Hepatocyte (in vitro differentiated cells): Measurements from ENCODE around the gene TMEM184B.

ENCODE experiments used
- EZH2 ChIP-seq: fragments of 200-600 bp; sonication (generic); IDR thresholded peaks from 2 replicates; pipeline ENCODE4 v1.6.1; 2016; ENCODE audit warnings: antibody characterized with exemption, mild to moderate bottlenecking, borderline replicate concordance
- EZH2phosphoT487 ChIP-seq: fragments of 200-600 bp; sonication (generic); IDR thresholded peaks from one replicate; pipeline ENCODE4 v1.6.1; 2018; ENCODE audit warnings: antibody characterized with exemption, mild to moderate bottlenecking, low read depth, moderate library complexity; ENCODE audit not compliant: unreplicated experiment, severe bottlenecking
- TF ChIP-seq, protein P1 (sequence below): fragments of 200-600 bp; sonication (generic); IDR thresholded peaks from 2 replicates; pipeline ENCODE4 v1.5.1; 2016; ENCODE audit warnings: antibody characterized with exemption, mild to moderate bottlenecking; ENCODE audit not compliant: poor library complexity

DNA sequence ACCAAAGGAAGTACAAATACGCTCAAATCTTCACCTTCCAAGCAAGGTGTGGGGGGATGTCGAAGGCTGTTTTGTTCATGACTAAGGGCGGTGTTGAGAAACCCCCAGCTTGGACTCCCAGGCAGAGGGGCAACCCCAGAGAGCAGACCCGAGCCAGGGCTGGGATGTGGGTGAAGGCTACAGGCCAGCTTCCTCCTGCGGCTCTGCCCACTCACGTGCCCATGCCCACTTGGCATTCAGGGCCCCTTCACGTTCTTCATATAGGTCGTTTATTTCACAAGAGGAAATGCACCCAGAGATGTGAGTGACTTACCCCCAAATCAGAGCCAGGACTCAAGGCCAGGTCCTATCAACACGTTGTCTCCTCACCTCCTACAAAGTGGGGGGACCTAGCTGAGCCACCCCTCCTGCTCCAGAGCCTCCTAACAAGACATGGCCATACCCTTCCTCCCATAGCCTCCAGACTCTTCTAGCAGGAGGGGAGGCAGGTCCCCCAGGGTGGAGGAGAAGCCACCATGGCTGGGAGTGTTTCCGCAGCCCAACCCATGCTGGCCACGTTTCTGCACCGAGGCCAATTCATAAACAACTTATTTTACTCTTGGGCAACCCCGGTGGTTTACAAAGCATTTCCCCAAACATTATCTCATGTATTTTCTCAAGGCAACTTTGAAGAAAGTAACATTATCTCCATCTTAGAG lies 22.0 kb downstream of the TMEM184B start:
- TF ChIP-seq, protein P1, sequence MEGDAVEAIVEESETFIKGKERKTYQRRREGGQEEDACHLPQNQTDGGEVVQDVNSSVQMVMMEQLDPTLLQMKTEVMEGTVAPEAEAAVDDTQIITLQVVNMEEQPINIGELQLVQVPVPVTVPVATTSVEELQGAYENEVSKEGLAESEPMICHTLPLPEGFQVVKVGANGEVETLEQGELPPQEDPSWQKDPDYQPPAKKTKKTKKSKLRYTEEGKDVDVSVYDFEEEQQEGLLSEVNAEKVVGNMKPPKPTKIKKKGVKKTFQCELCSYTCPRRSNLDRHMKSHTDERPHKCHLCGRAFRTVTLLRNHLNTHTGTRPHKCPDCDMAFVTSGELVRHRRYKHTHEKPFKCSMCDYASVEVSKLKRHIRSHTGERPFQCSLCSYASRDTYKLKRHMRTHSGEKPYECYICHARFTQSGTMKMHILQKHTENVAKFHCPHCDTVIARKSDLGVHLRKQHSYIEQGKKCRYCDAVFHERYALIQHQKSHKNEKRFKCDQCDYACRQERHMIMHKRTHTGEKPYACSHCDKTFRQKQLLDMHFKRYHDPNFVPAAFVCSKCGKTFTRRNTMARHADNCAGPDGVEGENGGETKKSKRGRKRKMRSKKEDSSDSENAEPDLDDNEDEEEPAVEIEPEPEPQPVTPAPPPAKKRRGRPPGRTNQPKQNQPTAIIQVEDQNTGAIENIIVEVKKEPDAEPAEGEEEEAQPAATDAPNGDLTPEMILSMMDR, result no peak
- TF ChIP-seq EZH2 (no peak), EZH2phosphoT487 (no peak)
